H1 (cell line): Measurements from ENCODE around the gene PATL2.

Experiments
- ATF2 ChIP-seq: IDR thresholded peaks from 2 replicates; pipeline ENCODE4 v1.6.1; 2012; ENCODE audit warnings: low read length, inconsistent platforms
- CHD1 ChIP-seq: IDR thresholded peaks from 2 replicates; pipeline ENCODE4 v1.6.1; 2012; ENCODE audit warnings: low read depth, low read length, improper control_type of control experiment
- CHD2 ChIP-seq: IDR thresholded peaks from 2 replicates; pipeline ENCODE4 v1.6.1; 2012; ENCODE audit warnings: low read length, improper control_type of control experiment
- CTCF ChIP-seq, 3 experiments: IDR thresholded peaks; 1 replicate in 2 of 3; 2 replicates in 1 of 3; pipeline versions ENCODE4 v1.5.1 to v1.6.1; 2011; ENCODE audit warnings: low read length in 3 of 3, mild to moderate bottlenecking in 3 of 3, inconsistent platforms in 2 of 3, low read depth in 1 of 3, moderate library complexity in 1 of 3; ENCODE audit not compliant: insufficient read depth in 1 of 3; ENCODE audit errors: control extremely low read depth in 1 of 3
- EP300 ChIP-seq, 2 experiments: IDR thresholded peaks; 1 replicate in 1 of 2; 2 replicates in 1 of 2; pipeline ENCODE4 v1.6.1; 2011 to 2012; ENCODE audit warnings: low read depth in 2 of 2, low read length in 2 of 2, mild to moderate bottlenecking in 2 of 2, borderline replicate concordance in 1 of 2, inconsistent platforms in 1 of 2, moderate library complexity in 1 of 2
- POLR2A ChIP-seq, 2 experiments: IDR thresholded peaks; 1 replicate in 1 of 2; 2 replicates in 1 of 2; pipeline ENCODE4 v1.6.1; 2011; ENCODE audit warnings: low read depth in 2 of 2, low read length in 2 of 2, mild to moderate bottlenecking in 2 of 2; ENCODE audit errors: control extremely low read depth in 1 of 2
- POLR2AphosphoS5 ChIP-seq: IDR thresholded peaks from 2 replicates; pipeline ENCODE4 v1.6.1; 2011; ENCODE audit warnings: low read depth, low read length
- SP4 ChIP-seq: IDR thresholded peaks from 2 replicates; pipeline ENCODE4 v1.6.1; 2012; ENCODE audit warnings: low read length, inconsistent platforms
- SUZ12 ChIP-seq: fragments of 200-600 bp; sonication (generic); IDR thresholded peaks from 2 replicates; pipeline ENCODE4 v1.6.1; 2012; ENCODE audit warnings: mild to moderate bottlenecking, inconsistent platforms, low read length, moderate library complexity, mixed read lengths
- TAF1 ChIP-seq: IDR thresholded peaks from 2 replicates; pipeline ENCODE4 v1.6.1; 2011; ENCODE audit warnings: mild to moderate bottlenecking, low read depth, low read length
- ZNF274 ChIP-seq: IDR thresholded peaks from 2 replicates; pipeline ENCODE4 v1.7.0; 2012; ENCODE audit warnings: low read length, borderline replicate concordance; ENCODE audit errors: extremely low read depth
- TF ChIP-seq, protein P1 (sequence below): IDR thresholded peaks from 2 replicates; pipeline ENCODE4 v1.6.1; 2012; ENCODE audit warnings: inconsistent platforms

- TF ChIP-seq CHD1 (no peak), CTCF (IDR thresholded peaks at IDR 0.05; ENCODE audit: control extremely low read depth in 1 of 3, insufficient read depth in 1 of 3, low read depth in 1 of 3, low read length in 3 of 3) (no peak), ATF2 (no peak), TAF1 (no peak), CHD2 (no peak), SUZ12 (no peak), POLR2A (IDR thresholded peaks at IDR 0.05; ENCODE audit: control extremely low read depth in 1 of 2, low read depth in 2 of 2, low read length in 2 of 2) (no peak), SP4 (no peak), POLR2AphosphoS5 (no peak), ZNF274 (no peak), EP300 (IDR thresholded peaks at IDR 0.05; ENCODE audit: borderline replicate concordance in 1 of 2, low read depth in 2 of 2, low read length in 2 of 2) (no peak)
- TF ChIP-seq, protein P1, sequence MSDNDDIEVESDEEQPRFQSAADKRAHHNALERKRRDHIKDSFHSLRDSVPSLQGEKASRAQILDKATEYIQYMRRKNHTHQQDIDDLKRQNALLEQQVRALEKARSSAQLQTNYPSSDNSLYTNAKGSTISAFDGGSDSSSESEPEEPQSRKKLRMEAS = no peak
Measured at GRCh38 chr15:44620081-44620480, 91.0 kb downstream of the PATL2 start.
